ENCODE data around the gene SNX19. TPM values are rescaled to one million over a fixed set of nuclear protein-coding genes. Genes with fewer than 3 reads are reported as not detected.
A peak's percentile ranks its signal among the peaks of the same experiment; 100 is the strongest.

The SNX19 gene
- total RNA-seq, 1 donor from 2014 or later: 45.6 TPM

DNA sequence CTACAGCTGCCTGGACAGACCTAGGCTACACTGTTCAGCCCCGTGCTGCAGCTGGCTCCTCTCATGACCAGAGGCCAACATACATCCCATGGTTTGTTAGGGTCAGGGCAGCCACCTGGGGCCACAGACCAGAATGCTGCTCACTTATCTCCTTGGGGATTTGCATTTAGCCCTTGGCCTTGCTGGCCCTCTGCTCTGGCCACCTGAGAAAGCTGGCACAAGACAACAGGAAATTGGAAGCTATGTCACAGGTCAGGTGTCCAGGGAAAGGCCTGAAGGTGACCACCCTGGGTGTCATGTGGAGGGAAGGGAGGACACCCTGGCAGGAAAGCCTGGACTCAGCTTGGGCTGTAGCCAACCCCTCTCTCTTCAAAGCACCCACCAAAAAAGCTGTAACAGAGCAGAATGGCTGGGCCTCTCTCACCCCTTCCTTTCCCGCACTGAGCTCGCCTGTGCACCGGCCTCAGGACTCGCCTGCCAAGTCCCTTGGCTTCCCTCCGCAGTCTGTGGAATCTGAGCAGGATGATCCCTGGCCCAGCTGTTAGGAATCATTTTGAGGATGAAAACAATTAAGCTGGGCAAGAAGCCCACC lies 86.3 kb downstream of the SNX19 start:
- no peaks in the 10 kb centered on the region for H4K20me1 ChIP-seq (ENCODE audit: insufficient read depth, low read length)
- no peak overlapping the region for H2AFZ ChIP-seq (ENCODE audit: low read depth, low read length)
- H3K9ac ChIP-seq (ENCODE audit: low read length): no peak overlapping the region
- peaks cover 19% of the 10 kb centered on the region for H3K4me1 ChIP-seq (ENCODE audit: insufficient read depth, low read length)
- Mint-ChIP-seq H3K4me1 (ENCODE audit: low read depth, unreplicated experiment) (peaks cover 13% of the 10 kb centered on the region), H3K9me3 (ENCODE audit: unreplicated experiment) (peaks cover 2% of the 10 kb centered on the region), H3K4me3 (ENCODE audit: unreplicated experiment) (no peak overlapping the region), H3K27ac (ENCODE audit: unreplicated experiment) (no peak overlapping the region), H3K36me3 (ENCODE audit: low read depth, unreplicated experiment) (peaks cover 2% of the 10 kb centered on the region), H3K27me3 (ENCODE audit: low read depth, unreplicated experiment) (peaks cover 26% of the 10 kb centered on the region)
- H3K79me2 ChIP-seq (ENCODE audit: insufficient read depth, low read length): no peaks in the 10 kb centered on the region
- no peaks in the 10 kb centered on the region for H3K27me3 ChIP-seq (ENCODE audit: insufficient read depth, low read length)
- no peak for FAIRE-seq
- H3K36me3 ChIP-seq (ENCODE audit: insufficient read depth, low read length): no peaks in the 10 kb centered on the region
- peak; percentile 34 for DNase-seq (ENCODE audit: low read depth)
- no peak for TF ChIP-seq EZH2 (IDR thresholded peaks at IDR 0.05; ENCODE audit: insufficient read depth, low read length)
- TF ChIP-seq, protein P1, sequence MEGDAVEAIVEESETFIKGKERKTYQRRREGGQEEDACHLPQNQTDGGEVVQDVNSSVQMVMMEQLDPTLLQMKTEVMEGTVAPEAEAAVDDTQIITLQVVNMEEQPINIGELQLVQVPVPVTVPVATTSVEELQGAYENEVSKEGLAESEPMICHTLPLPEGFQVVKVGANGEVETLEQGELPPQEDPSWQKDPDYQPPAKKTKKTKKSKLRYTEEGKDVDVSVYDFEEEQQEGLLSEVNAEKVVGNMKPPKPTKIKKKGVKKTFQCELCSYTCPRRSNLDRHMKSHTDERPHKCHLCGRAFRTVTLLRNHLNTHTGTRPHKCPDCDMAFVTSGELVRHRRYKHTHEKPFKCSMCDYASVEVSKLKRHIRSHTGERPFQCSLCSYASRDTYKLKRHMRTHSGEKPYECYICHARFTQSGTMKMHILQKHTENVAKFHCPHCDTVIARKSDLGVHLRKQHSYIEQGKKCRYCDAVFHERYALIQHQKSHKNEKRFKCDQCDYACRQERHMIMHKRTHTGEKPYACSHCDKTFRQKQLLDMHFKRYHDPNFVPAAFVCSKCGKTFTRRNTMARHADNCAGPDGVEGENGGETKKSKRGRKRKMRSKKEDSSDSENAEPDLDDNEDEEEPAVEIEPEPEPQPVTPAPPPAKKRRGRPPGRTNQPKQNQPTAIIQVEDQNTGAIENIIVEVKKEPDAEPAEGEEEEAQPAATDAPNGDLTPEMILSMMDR (IDR thresholded peaks at IDR 0.05; ENCODE audit: insufficient read depth, low read depth, low read length): no peak
- no peaks in the 10 kb centered on the region for H3K9me3 ChIP-seq (ENCODE audit: insufficient read depth, low read depth, low read length)
- H3K27ac ChIP-seq (ENCODE audit: low read depth, low read length): no peak overlapping the region
- H3K4me3 ChIP-seq (ENCODE audit: insufficient read depth, low read depth, low read length): no peak overlapping the region
- H3K4me2 ChIP-seq (ENCODE audit: low read length): no peak overlapping the region

DNA sequence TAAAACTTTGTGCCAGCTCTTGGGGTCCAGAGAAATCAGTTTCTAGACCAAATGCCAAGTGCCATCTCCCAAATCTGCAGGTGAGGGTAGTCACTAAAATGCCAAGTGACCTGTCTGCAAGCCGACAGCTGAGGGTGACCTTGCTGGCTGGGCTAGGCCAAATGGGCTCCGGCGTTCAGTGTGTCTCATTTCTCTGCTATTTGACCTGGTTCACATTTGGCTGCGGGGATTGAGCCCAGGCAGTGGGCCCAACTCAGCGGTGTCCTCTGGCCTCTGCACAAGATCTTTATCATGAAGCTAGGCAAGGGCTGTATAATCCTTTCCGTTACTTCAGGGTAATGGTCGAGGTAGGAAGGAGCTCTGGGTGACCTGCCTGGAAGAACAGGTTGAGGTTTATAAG lies 87.5 kb downstream of the SNX19 start:
- Mint-ChIP-seq H3K36me3 (ENCODE audit: low read depth, unreplicated experiment) (peaks cover 2% of the 10 kb centered on the region), H3K4me3 (ENCODE audit: unreplicated experiment) (no peak overlapping the region), H3K9me3 (ENCODE audit: unreplicated experiment) (peaks cover 2% of the 10 kb centered on the region), H3K4me1 (ENCODE audit: low read depth, unreplicated experiment) (peaks cover 13% of the 10 kb centered on the region), H3K27ac (ENCODE audit: unreplicated experiment) (no peak overlapping the region), H3K27me3 (ENCODE audit: low read depth, unreplicated experiment) (peaks cover 26% of the 10 kb centered on the region)
- no peaks in the 10 kb centered on the region for H3K27me3 ChIP-seq (ENCODE audit: insufficient read depth, low read length)
- no peak overlapping the region for H3K9ac ChIP-seq (ENCODE audit: low read length)
- FAIRE-seq (no peak), DNase-seq (ENCODE audit: low read depth) (peak; percentile 29)
- no peak overlapping the region for H3K27ac ChIP-seq (ENCODE audit: low read depth, low read length)
- peaks cover 19% of the 10 kb centered on the region for H3K4me1 ChIP-seq (ENCODE audit: insufficient read depth, low read length)
- no peaks in the 10 kb centered on the region for H4K20me1 ChIP-seq (ENCODE audit: insufficient read depth, low read length)
- no peaks in the 10 kb centered on the region for H3K79me2 ChIP-seq (ENCODE audit: insufficient read depth, low read length)
- no peak overlapping the region for H2AFZ ChIP-seq (ENCODE audit: low read depth, low read length)
- no peak overlapping the region for H3K4me2 ChIP-seq (ENCODE audit: low read length)
- TF ChIP-seq, protein P1 (IDR thresholded peaks at IDR 0.05; ENCODE audit: insufficient read depth, low read depth, low read length): no peak
- no peak for TF ChIP-seq EZH2 (IDR thresholded peaks at IDR 0.05; ENCODE audit: insufficient read depth, low read length)
- no peaks in the 10 kb centered on the region for H3K36me3 ChIP-seq (ENCODE audit: insufficient read depth, low read length)
- H3K4me3 ChIP-seq (ENCODE audit: insufficient read depth, low read depth, low read length): no peak overlapping the region
- H3K9me3 ChIP-seq (ENCODE audit: insufficient read depth, low read depth, low read length): no peaks in the 10 kb centered on the region

Measured in astrocyte (in vitro differentiated cells and primary cell).